HG03565 (cell line): ENCODE results near the gene OIP5.
"Not testable (repeated sequence)": the region's sequence is repeated elsewhere in the genome, so short reads cannot be mapped to it uniquely, and the experiment has no call there.

ENCODE experiments used
- ATAC-seq: cut with Tn5 transposase; IDR thresholded peaks from one replicate; pipeline ENCODE4 v1.9.1; 2021; ENCODE audit warnings: mild to moderate bottlenecking, moderate library complexity; ENCODE audit not compliant: unreplicated experiment

The OIP5 gene

DNA sequence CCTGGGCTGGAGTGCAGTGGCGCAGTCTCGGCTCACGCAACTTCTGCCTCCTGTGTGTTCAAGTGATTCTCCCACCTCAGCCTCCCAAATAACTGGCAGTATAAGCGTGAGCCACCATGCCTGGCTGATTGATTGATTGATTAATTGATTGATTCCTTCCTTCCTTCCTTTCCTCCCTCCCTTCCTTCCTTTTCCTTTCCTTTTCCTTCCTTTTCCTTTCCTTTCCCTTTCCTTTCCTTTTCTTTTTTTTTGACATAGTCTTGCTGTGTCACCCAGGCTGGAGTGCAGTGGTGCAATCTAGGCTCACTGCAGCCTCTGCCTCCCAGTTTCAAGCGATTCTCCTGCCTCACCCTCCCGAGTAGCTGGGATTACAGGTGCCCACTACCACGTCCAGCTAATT is 71.5 kb downstream of the OIP5 start:
- ATAC-seq = not testable (repeated sequence)

DNA sequence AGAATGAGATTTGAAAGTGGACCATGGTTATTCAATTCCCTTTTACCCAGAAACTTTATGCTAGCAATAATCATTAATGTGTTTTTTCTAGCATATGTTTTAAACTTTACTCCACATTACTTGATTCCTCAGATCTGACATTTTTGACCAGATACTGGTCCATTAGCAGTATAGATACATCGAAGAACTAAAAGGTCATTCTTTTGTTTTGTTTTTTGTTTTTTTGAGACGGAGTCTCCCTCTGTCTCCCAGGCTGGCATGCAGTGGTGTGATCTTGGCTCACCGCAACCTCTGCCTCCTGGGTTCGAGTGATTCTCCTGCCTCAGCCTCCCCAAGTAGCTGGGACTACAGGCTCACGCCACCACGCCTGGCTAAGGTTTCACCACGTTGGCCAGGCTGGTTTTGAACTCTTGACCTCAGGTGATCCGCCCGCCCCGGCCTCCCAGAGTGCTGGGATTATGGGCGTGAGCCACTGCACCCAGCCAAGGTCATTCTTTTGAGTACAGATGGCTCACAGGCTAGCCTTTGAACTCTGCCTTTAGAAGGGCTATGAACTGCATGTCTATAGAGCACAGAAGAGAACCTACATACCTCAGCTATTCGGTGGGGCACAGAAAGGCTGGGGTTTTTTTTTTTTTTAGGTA is 72.7 kb downstream of the OIP5 start:
- ATAC-seq = no peak
